ENCODE results near the gene FCRL4. TPM values are rescaled to one million over a fixed set of nuclear protein-coding genes. Genes with fewer than 3 reads are reported as not detected.

FCRL4 gene
- not detected for total RNA-seq
- not detected for polyA plus RNA-seq (2013, experiment 1 of 2)
- 0.01 TPM for polyA plus RNA-seq (2013, experiment 2 of 2)
- 0 to 2.3 (median 0) reads per million in 172 experiments for total RNA-seq

GRCh38 chr1:157597959-157598667 lies at the start of gene FCRL4:
FCRL4 (minus strand) TSS chr1:157598085; CDS start chr1:157597944, 141 bp downstream.
- no peak for ATAC-seq (ENCODE audit: poor library complexity)
- CTCF ChIA-PET = no interaction called here
- H3K27ac Mint-ChIP-seq = no peak within 1 kb of the TSS

GRCh38 chr1:157646144-157646543 lies 48.3 kb upstream of the FCRL4 start:
- ATAC-seq (ENCODE audit: poor library complexity) = no peak

More at GRCh38 chr1:157597959-157598667, at the start of gene FCRL4:
- H3K36me3 ChIP-seq (ENCODE audit: insufficient read depth, low read length) = no peaks in the 10 kb centered on the region
- no peaks in the 10 kb centered on the region for H3K36me3 Mint-ChIP-seq (ENCODE audit: low read depth)
- POLR2A ChIA-PET = no interaction called here
- H3K4me1 Mint-ChIP-seq (ENCODE audit: low read depth) = no peaks in the 10 kb centered on the region
- peaks cover 10% of the 10 kb centered on the region for H3K27me3 Mint-ChIP-seq
- no peaks in the 10 kb centered on the region for H3K9me3 ChIP-seq (ENCODE audit: control insufficient read depth in 1 of 2, insufficient read depth in 1 of 2, low read length in 2 of 2)
- DNase-seq = no peak
- H3K4me3 Mint-ChIP-seq = no peak within 1 kb of the TSS
- intact Hi-C loops (cut with DNase I, micrococcal nuclease) = no loop called here
- no peaks in the 10 kb centered on the region for H3K9me3 Mint-ChIP-seq
- H3K4me3 ChIP-seq (ENCODE audit: low read length) = no peak within 1 kb of the TSS
- no peak within 1 kb of the TSS for H3K27ac ChIP-seq (ENCODE audit: low read depth in 1 of 2, low read length in 2 of 2)
- H3K27me3 ChIP-seq (ENCODE audit: control insufficient read depth in 1 of 2, insufficient read depth in 2 of 2, low read length in 2 of 2) = no peaks in the 10 kb centered on the region
- no peaks in the 10 kb centered on the region for H3K4me1 ChIP-seq (ENCODE audit: insufficient read depth, low read length)
- TF ChIP-seq CTCF (IDR thresholded peaks at IDR 0.05) = no peak

GRCh38 chr1:157641177-157641576 lies 43.3 kb upstream of the FCRL4 start:
- CTCF ChIA-PET = no interaction called here
- ATAC-seq (ENCODE audit: poor library complexity) = no peak

More at GRCh38 chr1:157646144-157646543, 48.3 kb upstream of the FCRL4 start:
- H3K4me3 Mint-ChIP-seq = no peak overlapping the region
- H3K9me3 Mint-ChIP-seq = no peaks in the 10 kb centered on the region
- Histone ChIP-seq H3K27ac (ENCODE audit: low read depth in 1 of 2, low read length in 2 of 2) (no peak overlapping the region), H3K36me3 (ENCODE audit: insufficient read depth, low read length) (no peaks in the 10 kb centered on the region), H3K4me1 (ENCODE audit: insufficient read depth, low read length) (no peaks in the 10 kb centered on the region), H3K27me3 (ENCODE audit: control insufficient read depth in 1 of 2, insufficient read depth in 2 of 2, low read length in 2 of 2) (no peaks in the 10 kb centered on the region), H3K4me3 (ENCODE audit: low read length) (no peak overlapping the region), H3K9me3 (ENCODE audit: control insufficient read depth in 1 of 2, insufficient read depth in 1 of 2, low read length in 2 of 2) (no peaks in the 10 kb centered on the region)
- DNase-seq = no peak
- no peak overlapping the region for H3K27ac Mint-ChIP-seq
- H3K36me3 Mint-ChIP-seq (ENCODE audit: low read depth) = no peaks in the 10 kb centered on the region
- intact Hi-C loops (cut with DNase I, micrococcal nuclease) = no loop called here
- peaks cover 2% of the 10 kb centered on the region for H3K27me3 Mint-ChIP-seq
- CTCF ChIA-PET = no interaction called here
- H3K4me1 Mint-ChIP-seq (ENCODE audit: low read depth) = no peaks in the 10 kb centered on the region
- POLR2A ChIA-PET = no interaction called here
- no peak for TF ChIP-seq CTCF (IDR thresholded peaks at IDR 0.05)

More at GRCh38 chr1:157641177-157641576, 43.3 kb upstream of the FCRL4 start:
- Mint-ChIP-seq H3K27me3 (peaks cover 5% of the 10 kb centered on the region), H3K9me3 (no peaks in the 10 kb centered on the region), H3K4me3 (no peak overlapping the region), H3K36me3 (ENCODE audit: low read depth) (no peaks in the 10 kb centered on the region), H3K27ac (no peak overlapping the region), H3K4me1 (ENCODE audit: low read depth) (no peaks in the 10 kb centered on the region)
- Histone ChIP-seq H3K4me1 (ENCODE audit: insufficient read depth, low read length) (no peaks in the 10 kb centered on the region), H3K27ac (ENCODE audit: low read depth in 1 of 2, low read length in 2 of 2) (no peak overlapping the region), H3K9me3 (ENCODE audit: control insufficient read depth in 1 of 2, insufficient read depth in 1 of 2, low read length in 2 of 2) (no peaks in the 10 kb centered on the region), H3K4me3 (ENCODE audit: low read length) (no peak overlapping the region), H3K36me3 (ENCODE audit: insufficient read depth, low read length) (no peaks in the 10 kb centered on the region), H3K27me3 (ENCODE audit: control insufficient read depth in 1 of 2, insufficient read depth in 2 of 2, low read length in 2 of 2) (peaks cover 0 to 3% of the 10 kb centered on the region in 2 experiments)
- TF ChIP-seq CTCF (IDR thresholded peaks at IDR 0.05) = no peak
- intact Hi-C loops (cut with DNase I, micrococcal nuclease) = no loop called here
- DNase-seq = no peak
- POLR2A ChIA-PET = no interaction called here
